ENCODE measurements around the gene STK40.

The STK40 gene

DNA sequence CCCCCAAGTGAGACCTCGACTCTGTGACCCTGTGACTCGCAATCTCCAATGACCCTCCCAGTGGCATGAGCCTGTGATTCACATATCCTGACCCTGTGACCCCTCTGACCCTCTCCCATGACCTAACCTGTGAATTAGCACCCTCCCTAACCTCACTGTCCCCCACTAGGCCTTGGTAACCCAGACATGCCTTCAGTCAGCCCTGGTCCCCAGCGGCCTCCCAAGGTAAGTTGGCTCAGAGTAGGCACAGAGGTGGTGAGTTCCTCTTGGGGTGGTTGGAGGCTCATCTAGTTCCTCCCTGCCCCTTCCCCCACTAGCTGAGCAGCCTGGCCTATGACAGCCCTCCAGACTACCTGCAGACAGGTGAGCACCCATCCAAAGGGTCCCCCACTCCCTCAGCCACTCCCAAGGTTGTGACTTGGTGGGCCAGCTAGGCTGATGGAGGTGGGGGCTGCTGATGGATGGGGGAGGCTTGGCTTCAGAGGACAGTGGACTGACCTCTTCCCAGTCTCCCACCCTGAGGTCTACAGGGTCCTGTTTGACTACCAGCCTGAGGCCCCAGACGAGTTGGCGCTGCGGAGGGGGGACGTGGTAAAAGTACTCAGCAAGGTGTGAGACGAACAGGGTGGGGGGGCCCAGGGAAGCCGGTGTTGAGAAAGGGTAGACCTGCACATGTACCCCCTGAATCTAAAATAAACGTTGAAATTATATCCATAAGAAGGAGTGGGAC is 78.0 kb downstream of the STK40 start:
- H3K27ac ChIP-seq (ENCODE audit: low read length), result no peak overlapping the region; the same call in 1 of the 2 replicates
- DNase-seq (no peak), ATAC-seq (ENCODE audit: insufficient read depth, low read depth) (no peak)
- peaks cover 23% of the 10 kb centered on the region for H3K4me1 ChIP-seq (ENCODE audit: insufficient read depth, low read length)
- H4K20me1 ChIP-seq (ENCODE audit: insufficient read depth, low read length), result 0 out of 2 replicates have a peak, but pooled peaks cover 3% of the 10 kb centered on the region
- H3K9ac ChIP-seq (ENCODE audit: low read depth, low read length), result peak overlapping the region; percentile 63
- peak overlapping the region; percentile 90 for H3K4me2 ChIP-seq (ENCODE audit: insufficient read depth, low read length)
- peak overlapping the region; percentile 82 for H2AFZ ChIP-seq (ENCODE audit: low read depth, low read length)
- no peaks in the 10 kb centered on the region for H3K9me3 ChIP-seq (ENCODE audit: insufficient read depth, low read length, severe bottlenecking)
- TF ChIP-seq, protein P1, sequence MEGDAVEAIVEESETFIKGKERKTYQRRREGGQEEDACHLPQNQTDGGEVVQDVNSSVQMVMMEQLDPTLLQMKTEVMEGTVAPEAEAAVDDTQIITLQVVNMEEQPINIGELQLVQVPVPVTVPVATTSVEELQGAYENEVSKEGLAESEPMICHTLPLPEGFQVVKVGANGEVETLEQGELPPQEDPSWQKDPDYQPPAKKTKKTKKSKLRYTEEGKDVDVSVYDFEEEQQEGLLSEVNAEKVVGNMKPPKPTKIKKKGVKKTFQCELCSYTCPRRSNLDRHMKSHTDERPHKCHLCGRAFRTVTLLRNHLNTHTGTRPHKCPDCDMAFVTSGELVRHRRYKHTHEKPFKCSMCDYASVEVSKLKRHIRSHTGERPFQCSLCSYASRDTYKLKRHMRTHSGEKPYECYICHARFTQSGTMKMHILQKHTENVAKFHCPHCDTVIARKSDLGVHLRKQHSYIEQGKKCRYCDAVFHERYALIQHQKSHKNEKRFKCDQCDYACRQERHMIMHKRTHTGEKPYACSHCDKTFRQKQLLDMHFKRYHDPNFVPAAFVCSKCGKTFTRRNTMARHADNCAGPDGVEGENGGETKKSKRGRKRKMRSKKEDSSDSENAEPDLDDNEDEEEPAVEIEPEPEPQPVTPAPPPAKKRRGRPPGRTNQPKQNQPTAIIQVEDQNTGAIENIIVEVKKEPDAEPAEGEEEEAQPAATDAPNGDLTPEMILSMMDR (IDR thresholded peaks at IDR 0.05; ENCODE audit: borderline replicate concordance, extremely low read depth, low read length, poor library complexity, severe bottlenecking), result no peak
- TF ChIP-seq EZH2 (IDR thresholded peaks at IDR 0.05; ENCODE audit: borderline replicate concordance, low read depth, low read length, severe bottlenecking), result no peak
- no peaks in the 10 kb centered on the region for H3K79me2 ChIP-seq (ENCODE audit: insufficient read depth, low read length)
- H3K27me3 ChIP-seq (ENCODE audit: insufficient read depth, low read length, poor library complexity), result no peaks in the 10 kb centered on the region
- peak overlapping the region; percentile 20 to 66; a peak in 3 of 4 replicates for H3K4me3 ChIP-seq (ENCODE audit: low read depth in 1 of 2, low read length in 2 of 2)
- peaks cover 13% of the 10 kb centered on the region for H3K36me3 ChIP-seq (ENCODE audit: insufficient read depth, low read length)

- Histone ChIP-seq H2AFZ (ENCODE audit: low read depth, low read length) (peak overlapping the region; percentile 82), H3K9ac (ENCODE audit: low read depth, low read length) (peak overlapping the region; percentile 63), H3K4me3 (ENCODE audit: low read depth in 1 of 2, low read length in 2 of 2) (peak overlapping the region; percentile 20 to 66; a peak in 3 of 4 replicates), H3K27ac (ENCODE audit: low read length) (peak overlapping the region; percentile 48), H4K20me1 (ENCODE audit: insufficient read depth, low read length) (peaks cover 3% of the 10 kb centered on the region; the same call in 1 of the 2 replicates), H3K4me1 (ENCODE audit: insufficient read depth, low read length) (peaks cover 23% of the 10 kb centered on the region), H3K4me2 (ENCODE audit: insufficient read depth, low read length) (peak overlapping the region; percentile 90), H3K79me2 (ENCODE audit: insufficient read depth, low read length) (no peaks in the 10 kb centered on the region), H3K9me3 (ENCODE audit: insufficient read depth, low read length, severe bottlenecking) (no peaks in the 10 kb centered on the region), H3K27me3 (ENCODE audit: insufficient read depth, low read length, poor library complexity) (no peaks in the 10 kb centered on the region), H3K36me3 (ENCODE audit: insufficient read depth, low read length) (peaks cover 21% of the 10 kb centered on the region)
- DNase-seq (peak; percentile 96), ATAC-seq (ENCODE audit: insufficient read depth, low read depth) (peak; percentile 99)
- TF ChIP-seq EZH2 (IDR thresholded peaks at IDR 0.05; ENCODE audit: borderline replicate concordance, low read depth, low read length, severe bottlenecking), result no peak
- TF ChIP-seq, protein P1 (IDR thresholded peaks at IDR 0.05; ENCODE audit: borderline replicate concordance, extremely low read depth, low read length, poor library complexity, severe bottlenecking), result no peak
Measured at GRCh38 chr1:36306902-36307456, 78.7 kb downstream of the STK40 start.

GRCh38 chr1:36306210-36306901 is 79.4 kb downstream of the STK40 start, which contains the start of gene SH3D21:
TSS of gene SH3D21 (plus strand) at chr1:36306368. CDS start at chr1:36306421, 53 bp downstream.
- H3K4me1 ChIP-seq (ENCODE audit: insufficient read depth, low read length), result peaks cover 23% of the 10 kb centered on the region
- no peaks in the 10 kb centered on the region for H3K9me3 ChIP-seq (ENCODE audit: insufficient read depth, low read length, severe bottlenecking)
- TF ChIP-seq EZH2 (IDR thresholded peaks at IDR 0.05; ENCODE audit: borderline replicate concordance, low read depth, low read length, severe bottlenecking), result no peak
- TF ChIP-seq, protein P1 (IDR thresholded peaks at IDR 0.05; ENCODE audit: borderline replicate concordance, extremely low read depth, low read length, poor library complexity, severe bottlenecking), result no peak
- ATAC-seq (ENCODE audit: insufficient read depth, low read depth) (peak; percentile 31; the same call in 2 of the 3 replicates), DNase-seq (peak; percentile 15)
- H3K9ac ChIP-seq (ENCODE audit: low read depth, low read length), result peak within 1 kb of the TSS; percentile 63
- peak within 1 kb of the TSS; percentile 90 for H3K4me2 ChIP-seq (ENCODE audit: insufficient read depth, low read length)
- H3K27ac ChIP-seq (ENCODE audit: low read length), result peak within 1 kb of the TSS; percentile 48
- peaks cover 27% of the 10 kb centered on the region for H3K36me3 ChIP-seq (ENCODE audit: insufficient read depth, low read length)
- H2AFZ ChIP-seq (ENCODE audit: low read depth, low read length), result peak within 1 kb of the TSS; percentile 82
- H3K27me3 ChIP-seq (ENCODE audit: insufficient read depth, low read length, poor library complexity), result no peaks in the 10 kb centered on the region
- no peaks in the 10 kb centered on the region for H3K79me2 ChIP-seq (ENCODE audit: insufficient read depth, low read length)
- H4K20me1 ChIP-seq (ENCODE audit: insufficient read depth, low read length), result peaks cover 3% of the 10 kb centered on the region; the same call in 1 of the 2 replicates
- peak within 1 kb of the TSS; percentile 20 to 66; a peak in 3 of 4 replicates for H3K4me3 ChIP-seq (ENCODE audit: low read depth in 1 of 2, low read length in 2 of 2)
